Activated effector memory CD4-positive, alpha-beta T cell treated with Interleukin-2 at 50 U/mL for 16 hours (primary cell): ENCODE data around the gene GATA3.
A peak's percentile ranks its signal among the peaks of the same experiment; 100 is the strongest.
"Not testable (repeated sequence)": the region's sequence is repeated elsewhere in the genome, so short reads cannot be mapped to it uniquely, and the experiment has no call there.

Experiments
- DNase-seq: peaks from one replicate; pipeline ENCODE4 v3.0.0-alpha.2; 2020

GATA3 gene

GRCh38 chr10:8054494-8055407 is at the start of gene GATA3:
GATA3 (plus strand) TSS chr10:8054688; CDS start chr10:8055656, 968 bp downstream.
- DNase-seq, result peak; percentile 74

- DNase-seq, result no peak
Observed at GRCh38 chr10:8006274-8006999, 48.1 kb upstream of the GATA3 start.

- no peak for DNase-seq
Observed at GRCh38 chr10:8009031-8009430, 45.5 kb upstream of the GATA3 start.

- DNase-seq, result no peak
Observed at GRCh38 chr10:8013006-8013405, 41.5 kb upstream of the GATA3 start.

- no peak for DNase-seq
Observed at GRCh38 chr10:8013619-8014018, 40.9 kb upstream of the GATA3 start.

- no peak for DNase-seq
Observed at GRCh38 chr10:8014649-8015048, 39.8 kb upstream of the GATA3 start.

GRCh38 chr10:8017277-8017676 is 37.2 kb upstream of the GATA3 start:
- no peak for DNase-seq

GRCh38 chr10:8023321-8023720 is 31.2 kb upstream of the GATA3 start:
- no peak for DNase-seq

GRCh38 chr10:8023851-8024250 is 30.6 kb upstream of the GATA3 start:
- DNase-seq, result no peak

- DNase-seq, result no peak
Observed at GRCh38 chr10:8026349-8027259, 27.9 kb upstream of the GATA3 start.

- not testable (repeated sequence) for DNase-seq
Observed at GRCh38 chr10:8031211-8031610, 23.3 kb upstream of the GATA3 start.

- DNase-seq, result no peak
Observed at GRCh38 chr10:8032558-8032957, 21.9 kb upstream of the GATA3 start.

- DNase-seq, result no peak
Observed at GRCh38 chr10:8033812-8034465, 20.5 kb upstream of the GATA3 start.

GRCh38 chr10:8034466-8035005 is 20.0 kb upstream of the GATA3 start:
- DNase-seq, result no peak

GRCh38 chr10:8035006-8035640 is 19.4 kb upstream of the GATA3 start:
- no peak for DNase-seq

GRCh38 chr10:8035641-8036470 is 18.6 kb upstream of the GATA3 start:
- DNase-seq, result no peak

- no peak for DNase-seq
Observed at GRCh38 chr10:8036506-8037198, 17.8 kb upstream of the GATA3 start.

- DNase-seq, result no peak
Observed at GRCh38 chr10:8037199-8037801, 17.2 kb upstream of the GATA3 start.
